ENCODE results near the gene IL17B. TPM values are rescaled to one million over a fixed set of nuclear protein-coding genes. Genes with fewer than 3 reads are reported as not detected.

IL17B gene
- total and polyA plus RNA-seq, 2 experiments from 2014 or later, result not detected

GRCh38 chr5:149341876-149342275, 37.2 kb downstream of the IL17B start:
- H3K4me2 ChIP-seq, result no peak overlapping the region
- H2AFZ ChIP-seq, result no peak overlapping the region
- no peaks in the 10 kb centered on the region for H3K27me3 Mint-ChIP-seq (ENCODE audit: insufficient read depth, low read depth, poor library complexity)
- no peaks in the 10 kb centered on the region for H3F3A ChIP-seq (replicated peaks; ENCODE audit: low read depth)
- no peaks in the 10 kb centered on the region for H3K4me1 ChIP-seq (ENCODE audit: insufficient read depth)
- peaks cover 8% of the 10 kb centered on the region for H3K36me3 Mint-ChIP-seq (ENCODE audit: low read depth)
- H3K79me2 ChIP-seq (replicated peaks; ENCODE audit: insufficient read depth), result peaks cover 14% of the 10 kb centered on the region
- H3K27ac Mint-ChIP-seq, result no peak overlapping the region
- TF ChIP-seq ZNF331 (CRISPR knock-in tag; IDR thresholded peaks at IDR 0.05; ENCODE audit: low read depth), result no peak
- TF ChIP-seq, protein P1, sequence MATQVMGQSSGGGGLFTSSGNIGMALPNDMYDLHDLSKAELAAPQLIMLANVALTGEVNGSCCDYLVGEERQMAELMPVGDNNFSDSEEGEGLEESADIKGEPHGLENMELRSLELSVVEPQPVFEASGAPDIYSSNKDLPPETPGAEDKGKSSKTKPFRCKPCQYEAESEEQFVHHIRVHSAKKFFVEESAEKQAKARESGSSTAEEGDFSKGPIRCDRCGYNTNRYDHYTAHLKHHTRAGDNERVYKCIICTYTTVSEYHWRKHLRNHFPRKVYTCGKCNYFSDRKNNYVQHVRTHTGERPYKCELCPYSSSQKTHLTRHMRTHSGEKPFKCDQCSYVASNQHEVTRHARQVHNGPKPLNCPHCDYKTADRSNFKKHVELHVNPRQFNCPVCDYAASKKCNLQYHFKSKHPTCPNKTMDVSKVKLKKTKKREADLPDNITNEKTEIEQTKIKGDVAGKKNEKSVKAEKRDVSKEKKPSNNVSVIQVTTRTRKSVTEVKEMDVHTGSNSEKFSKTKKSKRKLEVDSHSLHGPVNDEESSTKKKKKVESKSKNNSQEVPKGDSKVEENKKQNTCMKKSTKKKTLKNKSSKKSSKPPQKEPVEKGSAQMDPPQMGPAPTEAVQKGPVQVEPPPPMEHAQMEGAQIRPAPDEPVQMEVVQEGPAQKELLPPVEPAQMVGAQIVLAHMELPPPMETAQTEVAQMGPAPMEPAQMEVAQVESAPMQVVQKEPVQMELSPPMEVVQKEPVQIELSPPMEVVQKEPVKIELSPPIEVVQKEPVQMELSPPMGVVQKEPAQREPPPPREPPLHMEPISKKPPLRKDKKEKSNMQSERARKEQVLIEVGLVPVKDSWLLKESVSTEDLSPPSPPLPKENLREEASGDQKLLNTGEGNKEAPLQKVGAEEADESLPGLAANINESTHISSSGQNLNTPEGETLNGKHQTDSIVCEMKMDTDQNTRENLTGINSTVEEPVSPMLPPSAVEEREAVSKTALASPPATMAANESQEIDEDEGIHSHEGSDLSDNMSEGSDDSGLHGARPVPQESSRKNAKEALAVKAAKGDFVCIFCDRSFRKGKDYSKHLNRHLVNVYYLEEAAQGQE (IDR thresholded peaks at IDR 0.05; ENCODE audit: unreplicated experiment), result no peak
- TF ChIP-seq STAT1 (IDR thresholded peaks at IDR 0.05; ENCODE audit: unreplicated experiment), result no peak
- TF ChIP-seq EZH2phosphoT487 (IDR thresholded peaks at IDR 0.05; ENCODE audit: unreplicated experiment), result no peak
- no peak for TF ChIP-seq CREB1 (CRISPR knock-in tag; IDR thresholded peaks at IDR 0.05; ENCODE audit: low read depth)
- TF ChIP-seq NANOG (IDR thresholded peaks at IDR 0.05; ENCODE audit: borderline replicate concordance), result no peak
- TF ChIP-seq JUNB (IDR thresholded peaks at IDR 0.05; ENCODE audit: unreplicated experiment), result no peak
- TF ChIP-seq POLR2AphosphoS5 (IDR thresholded peaks at IDR 0.05; ENCODE audit: low read depth), result no peak
- TF ChIP-seq ZNF114 (CRISPR knock-in tag; IDR thresholded peaks at IDR 0.05), result no peak
- TF ChIP-seq EZH2 (IDR thresholded peaks at IDR 0.05; ENCODE audit: low read depth, unreplicated experiment), result no peak
- TF ChIP-seq, protein P2, sequence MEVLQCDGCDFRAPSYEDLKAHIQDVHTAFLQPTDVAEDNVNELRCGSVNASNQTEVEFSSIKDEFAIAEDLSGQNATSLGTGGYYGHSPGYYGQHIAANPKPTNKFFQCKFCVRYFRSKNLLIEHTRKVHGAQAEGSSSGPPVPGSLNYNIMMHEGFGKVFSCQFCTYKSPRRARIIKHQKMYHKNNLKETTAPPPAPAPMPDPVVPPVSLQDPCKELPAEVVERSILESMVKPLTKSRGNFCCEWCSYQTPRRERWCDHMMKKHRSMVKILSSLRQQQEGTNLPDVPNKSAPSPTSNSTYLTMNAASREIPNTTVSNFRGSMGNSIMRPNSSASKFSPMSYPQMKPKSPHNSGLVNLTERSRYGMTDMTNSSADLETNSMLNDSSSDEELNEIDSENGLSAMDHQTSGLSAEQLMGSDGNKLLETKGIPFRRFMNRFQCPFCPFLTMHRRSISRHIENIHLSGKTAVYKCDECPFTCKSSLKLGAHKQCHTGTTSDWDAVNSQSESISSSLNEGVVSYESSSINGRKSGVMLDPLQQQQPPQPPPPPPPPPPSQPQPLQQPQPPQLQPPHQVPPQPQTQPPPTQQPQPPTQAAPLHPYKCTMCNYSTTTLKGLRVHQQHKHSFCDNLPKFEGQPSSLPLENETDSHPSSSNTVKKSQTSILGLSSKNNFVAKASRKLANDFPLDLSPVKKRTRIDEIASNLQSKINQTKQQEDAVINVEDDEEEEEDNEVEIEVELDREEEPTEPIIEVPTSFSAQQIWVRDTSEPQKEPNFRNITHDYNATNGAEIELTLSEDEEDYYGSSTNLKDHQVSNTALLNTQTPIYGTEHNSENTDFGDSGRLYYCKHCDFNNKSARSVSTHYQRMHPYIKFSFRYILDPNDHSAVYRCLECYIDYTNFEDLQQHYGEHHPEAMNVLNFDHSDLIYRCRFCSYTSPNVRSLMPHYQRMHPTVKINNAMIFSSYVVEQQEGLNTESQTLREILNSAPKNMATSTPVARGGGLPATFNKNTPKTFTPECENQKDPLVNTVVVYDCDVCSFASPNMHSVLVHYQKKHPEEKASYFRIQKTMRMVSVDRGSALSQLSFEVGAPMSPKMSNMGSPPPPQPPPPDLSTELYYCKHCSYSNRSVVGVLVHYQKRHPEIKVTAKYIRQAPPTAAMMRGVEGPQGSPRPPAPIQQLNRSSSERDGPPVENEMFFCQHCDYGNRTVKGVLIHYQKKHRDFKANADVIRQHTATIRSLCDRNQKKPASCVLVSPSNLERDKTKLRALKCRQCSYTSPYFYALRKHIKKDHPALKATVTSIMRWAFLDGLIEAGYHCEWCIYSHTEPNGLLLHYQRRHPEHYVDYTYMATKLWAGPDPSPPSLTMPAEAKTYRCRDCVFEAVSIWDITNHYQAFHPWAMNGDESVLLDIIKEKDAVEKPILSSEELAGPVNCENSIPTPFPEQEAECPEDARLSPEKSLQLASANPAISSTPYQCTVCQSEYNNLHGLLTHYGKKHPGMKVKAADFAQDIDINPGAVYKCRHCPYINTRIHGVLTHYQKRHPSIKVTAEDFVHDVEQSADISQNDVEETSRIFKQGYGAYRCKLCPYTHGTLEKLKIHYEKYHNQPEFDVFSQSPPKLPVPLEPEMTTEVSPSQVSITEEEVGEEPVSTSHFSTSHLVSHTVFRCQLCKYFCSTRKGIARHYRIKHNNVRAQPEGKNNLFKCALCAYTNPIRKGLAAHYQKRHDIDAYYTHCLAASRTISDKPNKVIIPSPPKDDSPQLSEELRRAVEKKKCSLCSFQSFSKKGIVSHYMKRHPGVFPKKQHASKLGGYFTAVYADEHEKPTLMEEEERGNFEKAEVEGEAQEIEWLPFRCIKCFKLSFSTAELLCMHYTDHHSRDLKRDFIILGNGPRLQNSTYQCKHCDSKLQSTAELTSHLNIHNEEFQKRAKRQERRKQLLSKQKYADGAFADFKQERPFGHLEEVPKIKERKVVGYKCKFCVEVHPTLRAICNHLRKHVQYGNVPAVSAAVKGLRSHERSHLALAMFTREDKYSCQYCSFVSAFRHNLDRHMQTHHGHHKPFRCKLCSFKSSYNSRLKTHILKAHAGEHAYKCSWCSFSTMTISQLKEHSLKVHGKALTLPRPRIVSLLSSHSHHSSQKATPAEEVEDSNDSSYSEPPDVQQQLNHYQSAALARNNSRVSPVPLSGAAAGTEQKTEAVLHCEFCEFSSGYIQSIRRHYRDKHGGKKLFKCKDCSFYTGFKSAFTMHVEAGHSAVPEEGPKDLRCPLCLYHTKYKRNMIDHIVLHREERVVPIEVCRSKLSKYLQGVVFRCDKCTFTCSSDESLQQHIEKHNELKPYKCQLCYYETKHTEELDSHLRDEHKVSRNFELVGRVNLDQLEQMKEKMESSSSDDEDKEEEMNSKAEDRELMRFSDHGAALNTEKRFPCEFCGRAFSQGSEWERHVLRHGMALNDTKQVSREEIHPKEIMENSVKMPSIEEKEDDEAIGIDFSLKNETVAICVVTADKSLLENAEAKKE (CRISPR knock-in tag; IDR thresholded peaks at IDR 0.05), result no peak
- no peak for TF ChIP-seq ETS1 (IDR thresholded peaks at IDR 0.05)
- TF ChIP-seq CTCF (conservative IDR thresholded peaks at IDR 0.05; ENCODE audit: low read depth in 2 of 2), result no peak
- no peaks in the 10 kb centered on the region for H3K36me3 ChIP-seq (ENCODE audit: insufficient read depth)
- H3K4me3 ChIP-seq, result no peak overlapping the region
- DNase-seq (ENCODE audit: low spot score) (no peak), ATAC-seq (no peak)
- H4K20me1 ChIP-seq (replicated peaks; ENCODE audit: insufficient read depth), result no peaks in the 10 kb centered on the region
- H3K27ac ChIP-seq (ENCODE audit: low read depth), result no peak overlapping the region
- no peaks in the 10 kb centered on the region for H3K9me3 Mint-ChIP-seq
- peaks cover 1% of the 10 kb centered on the region; the same call in 2 of the 3 replicates for H3K4me1 Mint-ChIP-seq
- H3K27me3 ChIP-seq (ENCODE audit: insufficient read depth), result no peaks in the 10 kb centered on the region
- H3K4me3 Mint-ChIP-seq, result no peak overlapping the region
- H3K9me2 ChIP-seq (ENCODE audit: insufficient read depth), result no peaks in the 10 kb centered on the region

Data from GM23338 (cell line).